Stimulated activated CD4-positive, alpha-beta T cell treated with anti-CD3 and anti-CD28 coated beads, Interleukin-2, amount 100 ng/mL, for 48 hours (primary cell): Measurements from ENCODE around the gene NOL8.

Source experiments
- DNase-seq, 2 donors: peaks; one replicate each; pipeline ENCODE4 v3.0.0-alpha.2; 2020

The NOL8 gene

DNA sequence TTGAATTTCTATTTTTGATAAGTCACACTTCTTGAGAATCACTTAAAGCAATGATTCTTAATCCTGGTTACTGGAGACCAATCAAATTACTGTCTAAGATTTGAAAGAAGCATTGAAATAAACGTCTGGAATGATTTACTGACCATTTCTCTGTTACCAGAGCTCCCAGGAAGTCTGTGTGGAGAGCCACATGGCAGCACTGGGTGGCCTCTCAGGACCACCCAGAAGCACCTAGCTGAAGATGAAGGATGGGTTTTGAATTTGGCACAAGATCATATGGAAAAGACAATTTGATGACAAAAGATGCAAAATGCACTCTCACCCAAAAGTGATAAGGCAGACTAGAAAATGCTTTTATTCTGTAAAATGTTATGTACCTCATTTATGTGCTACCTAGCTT, 62.0 kb downstream of the NOL8 start:
- DNase-seq = no peak

DNA sequence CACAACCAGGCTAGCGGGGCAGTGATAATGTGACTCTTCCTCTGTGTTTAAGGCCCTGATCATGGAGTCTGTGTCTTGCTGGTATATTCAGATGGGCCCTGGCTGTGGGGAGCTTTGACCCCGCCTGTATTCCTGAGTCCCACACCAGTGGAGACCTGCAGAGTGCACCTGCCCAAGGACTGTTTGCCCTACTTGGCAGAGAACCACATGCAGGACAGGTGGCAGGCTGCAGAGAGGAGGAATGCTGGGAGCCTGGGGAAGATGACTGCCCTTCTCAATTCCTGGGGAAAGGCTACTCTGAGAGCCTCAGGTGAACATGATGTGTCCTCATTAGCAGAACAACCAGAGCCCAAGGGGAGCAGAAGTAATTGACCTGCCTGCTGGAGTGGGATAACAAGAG, 67.8 kb downstream of the NOL8 start:
- DNase-seq = no peak

DNA sequence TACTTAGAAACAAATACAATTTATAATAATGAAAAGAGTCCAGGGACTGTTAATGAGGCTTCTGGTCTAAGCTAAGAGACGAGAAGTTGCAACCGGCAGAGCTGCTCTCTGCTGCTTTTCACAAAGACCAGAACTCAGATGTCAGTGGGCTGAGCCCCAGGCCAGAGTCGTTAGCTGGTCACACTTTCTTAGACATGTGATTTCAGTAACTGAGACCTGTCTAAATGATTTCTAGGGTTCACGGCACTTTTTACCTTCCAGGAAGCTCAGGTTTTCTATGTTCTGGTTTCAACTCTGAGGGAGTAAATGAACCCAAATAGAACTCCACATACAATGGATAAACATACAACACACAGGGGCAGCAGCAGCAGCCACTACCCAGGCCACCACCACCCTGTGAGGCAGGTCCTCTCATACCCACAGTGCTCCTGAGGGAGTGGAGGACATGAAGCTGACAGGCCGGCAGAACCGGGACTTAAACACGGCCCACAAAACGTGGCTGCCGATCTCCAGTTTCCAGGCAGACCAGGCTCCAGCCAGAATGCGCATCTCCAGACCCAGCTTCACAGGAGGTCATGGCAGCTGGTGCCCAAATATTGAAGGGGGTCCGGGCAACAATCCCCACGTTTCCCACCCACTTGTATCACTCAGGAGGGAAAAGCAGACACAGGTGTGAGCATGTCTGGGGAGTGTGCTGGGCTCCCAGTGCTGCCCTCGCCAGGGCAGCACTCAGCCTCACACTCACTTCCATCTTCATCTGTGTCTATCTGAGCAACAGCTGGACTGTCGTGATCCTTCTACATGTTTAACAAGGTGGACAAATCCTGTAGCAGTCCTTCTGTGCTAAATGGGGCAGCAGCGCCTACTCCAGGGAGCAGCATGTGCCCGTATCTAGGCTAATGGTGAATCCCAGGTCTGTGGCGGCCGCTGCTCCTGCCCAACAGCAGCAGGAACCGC, 70.5 kb downstream of the NOL8 start:
- DNase-seq = no peak

DNA sequence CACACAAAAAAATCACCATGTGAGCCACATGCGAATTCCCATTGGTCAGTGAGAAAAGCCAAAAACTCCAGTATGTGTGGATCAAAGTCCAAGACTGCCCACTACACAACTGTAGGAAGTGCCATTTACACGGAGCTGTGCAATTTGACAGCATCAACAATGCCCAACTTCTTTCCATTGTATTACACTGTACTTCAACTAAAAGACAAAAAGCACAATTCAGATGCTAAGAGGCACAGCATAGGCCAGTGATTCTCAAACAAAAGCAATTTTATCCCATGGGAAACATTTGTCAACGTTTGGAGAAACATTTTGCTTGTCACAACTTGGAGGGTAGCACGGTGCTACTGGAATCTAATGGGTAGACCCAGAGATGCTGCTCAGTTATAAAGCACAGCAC, 71.5 kb downstream of the NOL8 start:
- DNase-seq = no peak

DNA sequence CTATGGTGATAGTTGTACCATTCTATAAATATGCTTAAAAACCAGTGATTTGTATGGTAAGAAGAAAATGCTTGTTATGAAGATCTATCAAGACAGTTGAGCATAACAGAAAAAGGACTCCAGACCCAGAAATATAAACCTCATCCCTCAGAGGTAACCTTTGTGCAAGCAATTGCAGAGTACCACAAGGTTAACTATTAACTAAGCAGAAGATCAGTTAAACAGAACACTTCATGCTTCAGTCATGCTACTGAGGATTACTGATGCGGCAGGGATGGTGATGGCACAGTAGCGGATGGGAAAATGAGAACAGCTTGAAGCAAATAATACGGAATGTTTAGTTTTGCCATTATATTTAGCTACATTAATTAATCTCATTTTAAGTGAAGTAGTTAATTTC, 77.2 kb downstream of the NOL8 start:
- no peak for DNase-seq
